GM19240 (cell line): ENCODE results near the gene CTSG.
A peak's percentile ranks its signal among the peaks of the same experiment; 100 is the strongest.
"Not testable (repeated sequence)": the region's sequence is repeated elsewhere in the genome, so short reads cannot be mapped to it uniquely, and the experiment has no call there.

Source experiments
- DNase-seq: peaks from one replicate; pipeline ENCODE4 v3.0.0; 2011; ENCODE audit warnings: low spot score; ENCODE audit not compliant: insufficient read length

The CTSG gene, protein sequence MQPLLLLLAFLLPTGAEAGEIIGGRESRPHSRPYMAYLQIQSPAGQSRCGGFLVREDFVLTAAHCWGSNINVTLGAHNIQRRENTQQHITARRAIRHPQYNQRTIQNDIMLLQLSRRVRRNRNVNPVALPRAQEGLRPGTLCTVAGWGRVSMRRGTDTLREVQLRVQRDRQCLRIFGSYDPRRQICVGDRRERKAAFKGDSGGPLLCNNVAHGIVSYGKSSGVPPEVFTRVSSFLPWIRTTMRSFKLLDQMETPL

GRCh38 chr14:24576182-24576581 lies at the start of gene CTSG:
TSS of gene CTSG (minus strand) at chr14:24576250. CDS start at chr14:24576223, 27 bp downstream.
- DNase-seq, result no peak

GRCh38 chr14:24613747-24614146 lies 37.7 kb upstream of the CTSG start:
- DNase-seq, result no peak

- DNase-seq, result no peak
Observed at GRCh38 chr14:24613241-24613640, 37.2 kb upstream of the CTSG start.

GRCh38 chr14:24612196-24612595 lies 36.1 kb upstream of the CTSG start:
- DNase-seq, result no peak

- no peak for DNase-seq
Observed at GRCh38 chr14:24609655-24610344, 33.8 kb upstream of the CTSG start, which contains the start of gene GZMH. TSS of gene GZMH (minus strand) at chr14:24609685. CDS start at chr14:24609613, 72 bp downstream.

DNA sequence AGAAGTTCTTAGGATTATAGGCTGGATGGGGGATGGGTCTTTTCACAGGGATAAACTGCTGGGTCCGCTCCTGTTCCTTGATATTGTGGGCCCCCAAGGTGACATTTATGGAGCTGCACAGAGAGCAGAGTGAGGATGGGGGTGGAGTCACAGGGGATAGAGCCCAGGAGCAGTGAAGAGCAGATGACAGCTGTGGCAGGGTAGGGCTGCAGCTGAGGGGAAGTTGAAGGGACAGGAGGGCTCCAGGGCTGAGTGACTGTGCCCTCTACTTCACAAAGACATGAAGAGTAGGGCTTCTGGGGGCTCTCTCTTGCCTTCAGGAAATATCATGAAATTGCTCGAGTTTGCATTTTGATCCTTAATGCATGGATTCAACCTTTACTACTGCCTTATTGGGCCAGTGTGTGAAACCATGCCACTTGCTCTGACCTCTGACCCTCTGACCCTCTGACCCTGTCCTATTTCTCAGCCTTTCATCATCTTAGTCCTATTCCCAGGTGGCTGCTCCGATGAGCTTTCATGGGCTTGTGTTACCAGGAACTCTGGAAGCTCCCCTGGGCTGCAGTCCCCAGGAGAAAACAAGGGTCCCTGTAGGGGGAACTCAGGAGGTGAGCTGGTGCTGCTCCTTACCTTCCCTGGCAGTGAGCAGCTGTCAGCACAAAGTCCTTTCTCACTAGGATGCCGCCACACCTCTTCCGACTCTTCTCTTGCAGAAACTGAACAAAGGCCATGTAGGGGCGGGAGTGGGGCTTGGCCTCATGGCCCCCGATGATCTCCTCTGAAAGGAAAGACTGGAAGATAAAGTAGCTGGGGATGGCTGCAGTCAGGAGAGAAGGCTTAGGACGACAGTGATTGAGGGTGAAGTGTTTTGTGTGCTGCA lies 31.8 kb upstream of the CTSG start:
- DNase-seq, result no peak

DNA sequence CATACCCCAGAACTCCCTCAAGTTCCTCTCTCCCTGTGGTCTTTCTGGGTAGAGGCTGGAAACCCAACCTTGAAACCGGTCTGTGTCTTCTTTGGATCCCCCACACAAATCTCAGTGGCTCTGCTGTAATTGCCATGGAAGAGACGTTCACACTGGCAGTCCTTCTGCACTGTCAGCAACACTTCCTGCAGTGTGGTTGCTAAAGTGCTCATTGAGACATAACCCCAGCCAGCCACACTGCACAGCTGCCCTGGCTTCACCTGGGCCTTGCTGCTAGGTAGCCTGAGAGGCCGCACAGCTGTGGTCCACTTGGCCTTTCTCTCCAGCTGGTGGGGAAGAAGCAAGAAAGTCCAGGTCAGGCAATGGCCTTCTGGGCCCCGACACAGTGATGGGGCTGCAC lies 31.0 kb upstream of the CTSG start:
- no peak for DNase-seq

DNA sequence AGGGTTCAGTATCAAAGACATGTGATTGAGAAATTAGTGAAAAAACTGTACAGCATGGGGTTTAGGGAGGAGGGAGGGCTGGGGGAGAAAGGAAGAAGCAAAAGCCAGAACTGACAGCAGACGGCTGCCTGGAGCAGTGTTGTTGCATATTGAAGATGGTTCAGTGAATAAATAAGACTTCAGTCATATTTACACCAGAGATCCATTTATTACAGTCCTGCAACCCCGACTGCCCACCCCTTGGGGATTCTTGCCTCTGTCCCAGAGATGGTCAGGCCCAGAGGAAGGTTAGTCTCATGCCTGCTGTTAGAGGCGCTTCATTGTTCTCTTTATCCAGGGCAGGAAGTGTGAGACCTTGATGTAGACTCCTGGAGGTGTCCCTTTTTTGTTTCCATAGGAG lies 30.2 kb upstream of the CTSG start:
- no peak for DNase-seq

- peak; percentile 38 for DNase-seq
Observed at GRCh38 chr14:24605435-24606190, 29.6 kb upstream of the CTSG start.

GRCh38 chr14:24597403-24597802 lies 21.4 kb upstream of the CTSG start:
- DNase-seq, result no peak

DNA sequence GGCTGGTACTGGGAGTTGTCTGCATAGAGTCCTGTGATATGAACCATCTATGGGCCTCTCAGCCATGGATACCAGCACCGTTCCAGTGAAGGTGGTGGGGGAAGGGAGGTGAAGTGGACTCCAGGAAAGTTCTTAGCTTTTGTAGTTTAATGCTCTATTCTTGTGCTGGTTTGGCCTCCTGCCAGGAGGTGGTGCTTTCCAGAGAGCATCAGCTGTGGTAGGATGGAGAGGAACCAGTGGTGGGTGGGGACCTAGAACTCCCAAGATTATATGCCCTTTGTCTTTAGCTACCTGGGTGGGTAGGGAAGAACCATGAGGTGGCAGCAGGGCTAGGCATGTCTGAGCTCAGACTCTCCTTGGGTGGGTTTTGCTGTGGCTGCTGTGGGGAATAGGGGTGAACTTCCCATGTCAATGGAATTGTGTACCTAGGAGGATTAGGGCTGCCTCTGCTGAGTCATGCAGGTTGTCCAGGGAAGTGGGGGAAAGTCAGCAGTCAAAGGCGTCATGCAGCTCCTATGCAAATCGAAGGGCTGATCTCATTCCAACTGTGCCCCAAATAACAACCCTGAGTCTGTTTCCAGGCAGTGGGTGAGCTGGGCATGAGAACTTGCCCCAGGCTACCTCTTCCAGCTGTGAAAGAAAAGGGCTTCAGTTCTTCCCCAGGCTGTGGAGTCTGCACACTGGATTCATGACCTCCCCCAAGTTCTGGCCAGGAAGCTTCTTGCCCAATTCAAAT lies 19.2 kb upstream of the CTSG start:
- DNase-seq, result no peak

- not testable (repeated sequence) for DNase-seq
Observed at GRCh38 chr14:24591004-24591403, 15.0 kb upstream of the CTSG start.

DNA sequence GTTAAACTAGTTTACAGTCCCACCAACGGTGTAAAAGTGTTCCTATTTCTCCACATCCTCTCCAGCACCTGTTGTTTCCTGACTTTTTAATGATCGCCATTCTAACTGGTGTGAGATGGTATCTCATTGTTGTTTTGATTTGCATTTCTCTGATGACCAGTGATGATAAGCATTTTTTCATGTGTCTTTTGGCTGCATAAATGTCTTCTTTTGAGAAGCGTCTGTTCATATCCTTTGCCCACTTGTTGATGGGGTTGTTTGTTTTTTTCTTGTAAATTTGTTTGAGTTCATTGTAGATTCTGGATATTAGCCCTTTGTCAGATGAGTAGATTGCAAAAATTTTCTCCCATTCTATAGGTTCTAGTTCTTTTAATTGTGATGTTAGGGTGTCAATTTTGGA lies 8.4 kb upstream of the CTSG start:
- DNase-seq, result not testable (repeated sequence)

DNA sequence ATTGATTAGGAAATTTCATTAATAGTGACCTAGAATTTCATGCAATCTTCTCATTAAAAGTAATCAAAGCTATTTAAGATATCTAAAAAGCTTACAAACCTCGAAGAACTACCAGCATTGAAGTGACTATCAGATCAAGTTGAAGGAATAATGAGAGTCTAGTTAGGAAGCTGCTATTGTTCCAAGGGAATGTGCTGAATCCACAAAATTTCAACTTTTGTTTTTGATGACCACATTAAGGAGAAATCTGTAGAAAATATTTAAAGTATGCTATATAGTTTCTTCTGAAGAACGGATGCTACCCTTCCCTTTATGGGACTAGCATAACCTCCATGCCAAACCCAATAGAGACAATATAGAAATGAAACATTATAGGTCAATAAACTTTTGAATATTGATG lies 2.5 kb upstream of the CTSG start:
- no peak for DNase-seq

GRCh38 chr14:24576771-24577170 lies 721 bp upstream of the CTSG start:
- no peak for DNase-seq

- no peak for DNase-seq
Observed at GRCh38 chr14:24574206-24574774, 1.8 kb downstream of the CTSG start.

GRCh38 chr14:24566318-24566717 lies 9.7 kb downstream of the CTSG start:
- DNase-seq, result no peak

DNA sequence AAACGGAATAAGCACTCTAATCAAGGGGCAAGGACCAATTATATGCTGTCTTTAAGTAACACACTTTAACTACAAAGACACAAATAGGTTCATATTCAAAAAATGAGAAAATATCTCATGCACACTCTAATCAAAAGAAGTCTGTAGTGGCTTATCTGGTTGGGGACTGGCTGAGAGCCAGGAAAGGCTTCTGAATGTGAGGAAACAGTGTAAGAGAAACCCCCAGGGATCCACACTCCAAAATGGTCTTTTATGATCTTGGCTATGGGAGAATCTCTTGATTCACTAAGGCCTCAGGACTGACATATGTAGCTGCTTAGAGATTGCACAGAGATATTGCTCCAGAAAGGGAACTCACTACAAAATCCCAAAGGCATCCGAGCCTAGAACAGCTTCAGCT lies 10.3 kb downstream of the CTSG start:
- DNase-seq, result no peak

DNA sequence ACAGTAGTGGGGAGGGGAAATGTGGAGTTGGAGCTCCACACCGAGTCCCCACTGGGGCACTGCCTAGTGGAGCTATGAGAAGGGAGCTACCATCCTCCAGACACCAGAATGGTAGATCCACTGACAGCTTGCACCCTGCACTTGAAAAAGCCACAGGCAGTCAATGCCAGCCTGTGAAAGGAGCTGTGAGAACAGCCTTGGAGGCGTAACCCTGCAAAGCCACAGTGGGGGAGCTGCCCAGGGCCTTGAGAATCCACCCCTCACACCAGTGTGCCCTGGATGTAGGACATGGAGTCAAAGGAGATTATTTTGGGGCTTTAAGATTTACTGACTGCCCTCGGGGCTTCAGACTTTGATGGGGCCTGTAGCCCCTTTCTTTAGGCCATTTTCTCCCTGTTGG lies 12.5 kb downstream of the CTSG start:
- no peak for DNase-seq

- DNase-seq, result no peak
Observed at GRCh38 chr14:24556756-24557155, 19.3 kb downstream of the CTSG start.
